GM12878 (cell line): ENCODE data around the gene THADA. TPM values are rescaled to one million over a fixed set of nuclear protein-coding genes. Genes with fewer than 3 reads are reported as not detected.
A peak's percentile ranks its signal among the peaks of the same experiment; 100 is the strongest.

Experiments used
- CBX3 ChIP-seq: fragments of 200-600 bp; sonication (generic); IDR thresholded peaks from 2 replicates; pipeline ENCODE4 v1.6.1; 2016; ENCODE audit warnings: low read depth, borderline replicate concordance
- CEBPB ChIP-seq, 2 experiments: fragments of 150-350 bp in 1 of 2; IDR thresholded peaks; 2 replicates each; pipeline ENCODE4 v1.6.1; 2012 to 2014; ENCODE audit warnings: low read depth in 2 of 2, low read length in 2 of 2, borderline replicate concordance in 1 of 2, inconsistent platforms in 1 of 2
- E2F8 ChIP-seq: fragments of 450-650 bp; IDR thresholded peaks from 2 replicates; pipeline ENCODE4 v1.6.1; 2018; ENCODE audit warnings: mild to moderate bottlenecking, low read depth, moderate library complexity; ENCODE audit not compliant: partially characterized antibody
- EZH2 ChIP-seq: IDR thresholded peaks from 2 replicates; pipeline ENCODE4 v1.6.1; 2012; ENCODE audit warnings: low read depth, mild to moderate bottlenecking, control low read depth, inconsistent platforms, low read length, borderline replicate concordance; ENCODE audit not compliant: control insufficient read depth
- FOXK2 ChIP-seq: fragments of 450-650 bp; IDR thresholded peaks from 2 replicates; pipeline ENCODE4 v1.6.1; 2017; ENCODE audit warnings: mild to moderate bottlenecking, moderate library complexity
- HDGF ChIP-seq: fragments of 450-650 bp; IDR thresholded peaks from 2 replicates; pipeline ENCODE4 v1.6.1; 2016; ENCODE audit warnings: antibody characterized with exemption
- JUNB ChIP-seq: IDR thresholded peaks from 2 replicates; pipeline ENCODE4 v1.6.1; 2016; ENCODE audit warnings: antibody characterized with exemption, mild to moderate bottlenecking
- MTA2 ChIP-seq: fragments of 450-650 bp; IDR thresholded peaks from 2 replicates; pipeline ENCODE4 v1.6.1; 2016; ENCODE audit warnings: low read depth, mild to moderate bottlenecking, moderate library complexity
- POLR2AphosphoS2 ChIP-seq: IDR thresholded peaks from 2 replicates; pipeline ENCODE4 v1.6.1; 2011; ENCODE audit warnings: low read depth, mild to moderate bottlenecking, low read length, improper control_type of control experiment, moderate library complexity
- RELB ChIP-seq: fragments of 450-650 bp; IDR thresholded peaks from 2 replicates; pipeline ENCODE4 v1.6.1; 2017; ENCODE audit warnings: low read depth, mild to moderate bottlenecking, moderate library complexity
- SMC3 ChIP-seq: IDR thresholded peaks from 2 replicates; pipeline ENCODE4 v1.6.1; 2011; ENCODE audit warnings: low read length, improper control_type of control experiment, borderline replicate concordance
- SP1 ChIP-seq: IDR thresholded peaks from one replicate; pipeline ENCODE4 v1.6.1; 2011; ENCODE audit warnings: low read depth, low read length
- SREBF2 ChIP-seq: IDR thresholded peaks from 2 replicates; pipeline ENCODE4 v1.6.1; 2012; ENCODE audit warnings: mild to moderate bottlenecking, low read length
- STAT1 ChIP-seq: fragments of 450-650 bp; conservative IDR thresholded peaks from 2 replicates; pipeline ENCODE4 v1.6.1; 2014; ENCODE audit warnings: antibody characterized with exemption, mild to moderate bottlenecking
- TBL1XR1 ChIP-seq: IDR thresholded peaks from 2 replicates; pipeline ENCODE4 v1.6.1; 2012; ENCODE audit warnings: low read depth, low read length, improper control_type of control experiment
- ZBED1 ChIP-seq: IDR thresholded peaks from 2 replicates; pipeline ENCODE4 v1.6.1; 2016; ENCODE audit warnings: borderline replicate concordance
- ZBTB40 ChIP-seq: fragments of 450-650 bp; IDR thresholded peaks from 2 replicates; pipeline ENCODE4 v1.6.1; 2016; ENCODE audit warnings: mild to moderate bottlenecking, moderate library complexity, borderline replicate concordance
- ZNF217 ChIP-seq: fragments of 450-650 bp; IDR thresholded peaks from 2 replicates; pipeline ENCODE4 v1.6.1; 2017; ENCODE audit warnings: antibody characterized with exemption, mild to moderate bottlenecking
- ZNF24 ChIP-seq: fragments of 450-650 bp; IDR thresholded peaks from 2 replicates; pipeline ENCODE4 v1.6.1; 2017; ENCODE audit warnings: antibody characterized with exemption, mild to moderate bottlenecking
- polyA plus RNA-seq, 11 experiments: library from polyadenylated mRNA; depleted of rRNA in 4 of 11; unstranded in 6 of 11; stranded (reverse) in 5 of 11; fragments of >200 nt; fragmentation: Nextera tagmentation in 4 of 11; fragmentation: Illumina TruSeq in 1 of 11; extraction: Ambion mirVana in 4 of 11; extraction: Trizol in 1 of 11; gene quantifications; 1 replicate in 1 of 11; 2 replicates in 10 of 11; pipeline versions ENCODE4 v1.2.1 to v1.2.3, GENCODE V29; 2011 to 2016; ENCODE audit warnings: inconsistent platforms in 2 of 11, missing spikeins in 2 of 11, low read depth in 1 of 11
- total RNA-seq, 4 experiments: library from RNA; depleted of rRNA in 3 of 4; stranded (reverse); fragments of >200 nt in 3 of 4; fragmentation: Illumina TruSeq in 1 of 4; extraction: Trizol in 1 of 4; gene quantifications; 2 replicates each; pipeline versions ENCODE4 v1.2.1 to v1.2.3, GENCODE V29; 2013 to 2021

Gene THADA
- total and polyA plus RNA-seq, 10 of the 15 experiments (the other 5 are each of a cell fraction or from before 2014, with no cell fraction given), result 14.6 to 33.2 (median 23.2) TPM

DNA sequence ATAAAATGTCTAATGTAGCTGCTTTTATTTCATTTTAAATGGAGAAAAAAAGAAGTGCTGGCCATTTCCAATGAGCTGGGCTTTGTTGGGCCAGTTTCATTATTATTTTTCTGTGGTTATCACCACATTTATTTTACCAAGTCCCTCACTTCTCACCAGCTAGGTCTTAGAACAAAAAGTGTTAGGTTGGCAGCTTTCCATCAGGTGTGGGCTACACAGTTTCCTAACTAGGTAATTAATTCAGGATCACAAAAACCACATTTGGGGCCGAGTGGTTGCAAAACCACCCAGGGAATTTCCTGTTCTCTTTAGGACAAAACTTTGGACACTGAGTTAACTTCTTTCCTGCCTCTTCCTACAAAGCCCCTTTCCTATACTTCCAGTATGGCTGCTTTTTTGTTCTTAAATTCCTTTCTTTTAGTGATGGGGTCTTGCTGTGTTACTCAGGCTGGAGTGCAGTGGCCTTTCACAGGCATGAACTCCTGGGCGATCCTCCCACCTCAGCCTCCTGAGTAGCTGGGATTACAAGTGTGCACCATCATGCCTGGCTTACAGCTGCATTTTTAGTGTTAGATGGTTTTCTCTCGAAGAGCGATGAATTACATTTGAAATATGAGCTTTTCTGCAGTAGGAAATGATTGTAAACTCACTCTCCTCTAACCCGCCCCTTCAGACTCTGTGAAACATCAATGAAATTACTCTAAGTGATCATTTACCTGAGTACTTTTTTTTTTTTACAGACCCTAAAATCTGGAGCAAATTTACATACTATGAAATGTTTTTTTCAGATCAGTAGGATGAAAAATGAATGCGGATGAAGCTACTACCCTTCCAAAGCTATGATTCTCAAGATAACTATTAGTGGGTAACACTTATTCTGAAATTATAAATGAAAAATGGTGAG, 366.8 kb downstream of the THADA start (continued):
- TF ChIP-seq EZH2, result no peak
- TF ChIP-seq POLR2AphosphoS2, result no peak
- TF ChIP-seq SREBF2, result no peak
- TF ChIP-seq ZBTB40, result no peak
- 0 out of 2 replicates have a peak, but pooled peaks have one; percentile 11 for TF ChIP-seq ZNF24
- no peak for TF ChIP-seq HDGF
- TF ChIP-seq TBL1XR1, result no peak
- no peak for TF ChIP-seq FOXK2
- TF ChIP-seq ZNF217, result 0 out of 2 replicates have a peak, but pooled peaks have one; percentile 40
- TF ChIP-seq RELB, result peak; percentile 92
- peak; percentile 62 for TF ChIP-seq JUNB
- no peak for TF ChIP-seq CBX3
- TF ChIP-seq SMC3, result no peak
- TF ChIP-seq SP1, result no peak
- no peak for TF ChIP-seq ZBED1
- TF ChIP-seq E2F8, result peak; percentile 38
- peak; percentile 95 for TF ChIP-seq MTA2
- no peak for TF ChIP-seq CEBPB (IDR thresholded peaks at IDR 0.05; ENCODE audit: borderline replicate concordance in 1 of 2, low read depth in 2 of 2, low read length in 2 of 2)
- TF ChIP-seq STAT1, result no peak
